Measurements from ENCODE around the gene NCOA4. TPM values are rescaled to one million over a fixed set of nuclear protein-coding genes. Genes with fewer than 3 reads are reported as not detected.
"Not testable (repeated sequence)": the region's sequence is repeated elsewhere in the genome, so short reads cannot be mapped to it uniquely, and the experiment has no call there.

The NCOA4 gene
- total RNA-seq, 1 donor from 2014 or later = 72.3 TPM

GRCh38 chr10:46005383-46005782 is 25.0 kb downstream of the NCOA4 start:
- H3K27ac Mint-ChIP-seq = no peak overlapping the region
- no peak for DNase-seq (ENCODE audit: low spot score in 2 of 2, unreplicated experiment in 2 of 2)
- no peak for TF ChIP-seq CTCF (IDR thresholded peaks at IDR 0.05; ENCODE audit: unreplicated experiment)
- no peaks in the 10 kb centered on the region for H3K4me1 Mint-ChIP-seq
- H3K36me3 Mint-ChIP-seq = peaks cover 54% of the 10 kb centered on the region
- no peaks in the 10 kb centered on the region for H3K27me3 Mint-ChIP-seq (ENCODE audit: low read depth)
- peaks cover 6% of the 10 kb centered on the region for H3K9me3 Mint-ChIP-seq
- no peak overlapping the region for H3K4me3 Mint-ChIP-seq

- H3K4me3 Mint-ChIP-seq = no peak overlapping the region
- no peak overlapping the region for H3K27ac Mint-ChIP-seq
- peaks cover 53% of the 10 kb centered on the region for H3K36me3 Mint-ChIP-seq
- DNase-seq (ENCODE audit: low spot score in 2 of 2, unreplicated experiment in 2 of 2) = no peak
- H3K27me3 Mint-ChIP-seq (ENCODE audit: low read depth) = no peaks in the 10 kb centered on the region
- H3K4me1 Mint-ChIP-seq = no peaks in the 10 kb centered on the region
- no peak for TF ChIP-seq CTCF (IDR thresholded peaks at IDR 0.05; ENCODE audit: unreplicated experiment)
- peaks cover 6% of the 10 kb centered on the region for H3K9me3 Mint-ChIP-seq
These were observed 25.5 kb downstream of the NCOA4 start for GRCh38 chr10:46004963-46005362.

- no peak for TF ChIP-seq CTCF (IDR thresholded peaks at IDR 0.05; ENCODE audit: unreplicated experiment)
- no peaks in the 10 kb centered on the region for H3K27me3 Mint-ChIP-seq (ENCODE audit: low read depth)
- H3K36me3 Mint-ChIP-seq = peaks cover 55% of the 10 kb centered on the region
- H3K4me3 Mint-ChIP-seq = no peak overlapping the region
- H3K9me3 Mint-ChIP-seq = peaks cover 11% of the 10 kb centered on the region
- no peak for DNase-seq (ENCODE audit: low spot score in 2 of 2, unreplicated experiment in 2 of 2)
- H3K27ac Mint-ChIP-seq = no peak overlapping the region
- H3K4me1 Mint-ChIP-seq = no peaks in the 10 kb centered on the region
These were observed 27.3 kb downstream of the NCOA4 start for GRCh38 chr10:46002916-46003693.

GRCh38 chr10:46002189-46002687 is 28.2 kb downstream of the NCOA4 start:
- H3K27me3 Mint-ChIP-seq (ENCODE audit: low read depth); DNase-seq (ENCODE audit: low spot score in 2 of 2, unreplicated experiment in 2 of 2); H3K27ac Mint-ChIP-seq; H3K4me3 Mint-ChIP-seq; H3K4me1 Mint-ChIP-seq: not testable (repeated sequence)
- Mint-ChIP-seq H3K36me3 (peaks cover 56% of the 10 kb centered on the region), H3K9me3 (peaks cover 11% of the 10 kb centered on the region)

- H3K36me3 Mint-ChIP-seq = peaks cover 49% of the 10 kb centered on the region
- H3K4me3 Mint-ChIP-seq = no peak overlapping the region
- no peak for TF ChIP-seq CTCF (IDR thresholded peaks at IDR 0.05; ENCODE audit: unreplicated experiment)
- no peak for DNase-seq (ENCODE audit: low spot score in 2 of 2, unreplicated experiment in 2 of 2)
- H3K4me1 Mint-ChIP-seq = no peaks in the 10 kb centered on the region
- peaks cover 11% of the 10 kb centered on the region for H3K9me3 Mint-ChIP-seq
- no peak overlapping the region for H3K27ac Mint-ChIP-seq
- no peaks in the 10 kb centered on the region for H3K27me3 Mint-ChIP-seq (ENCODE audit: low read depth)
These were observed 29.2 kb downstream of the NCOA4 start for GRCh38 chr10:46001187-46001756.

- DNase-seq (ENCODE audit: low spot score in 2 of 2, unreplicated experiment in 2 of 2) = no peak
- Mint-ChIP-seq H3K36me3 (peaks cover 50% of the 10 kb centered on the region), H3K27ac (no peak overlapping the region), H3K27me3 (ENCODE audit: low read depth) (no peaks in the 10 kb centered on the region), H3K9me3 (peaks cover 11% of the 10 kb centered on the region), H3K4me1 (no peaks in the 10 kb centered on the region), H3K4me3 (no peak overlapping the region)
- no peak for TF ChIP-seq CTCF (IDR thresholded peaks at IDR 0.05; ENCODE audit: unreplicated experiment)
These were observed 29.9 kb downstream of the NCOA4 start for GRCh38 chr10:46000538-46000937.

- Mint-ChIP-seq H3K36me3 (peaks cover 50% of the 10 kb centered on the region), H3K9me3 (peaks cover 11% of the 10 kb centered on the region)
- not testable (repeated sequence) for H3K27me3 Mint-ChIP-seq (ENCODE audit: low read depth); DNase-seq (ENCODE audit: low spot score in 2 of 2, unreplicated experiment in 2 of 2); H3K27ac Mint-ChIP-seq; H3K4me1 Mint-ChIP-seq; H3K4me3 Mint-ChIP-seq
These were observed 30.5 kb downstream of the NCOA4 start for GRCh38 chr10:45999955-46000354.

All from mesothelial cell of epicardium (in vitro differentiated cells).